Posterior vena cava (tissue), 2 donors: ENCODE data around the gene YY1. TPM values are rescaled to one million over a fixed set of nuclear protein-coding genes. Genes with fewer than 3 reads are reported as not detected.

Experiments
- DNase-seq: peaks from one replicate; pipeline ENCODE4 v3.0.0-alpha.2; 2020; ENCODE audit warnings: low spot score
- intact Hi-C, 2 donors: fragments of 100-400 bp; cut with DNase I; formaldehyde crosslinking; loops; one replicate each; pipeline versions ENCODE4 v1.14.1 to v1.14.2; 2022 to 2023
- total RNA-seq, 2 donors: library from RNA; stranded (reverse); fragmentation: NEBNext Ultra II Directional; extraction: Animal tissue kit (Norgen Biotek cat#: 25700); gene quantifications; one replicate each; pipeline ENCODE4 v1.2.1, GENCODE V29; 2021
- donor health status: DM: yes; HTN: yes; CAD: no.
- donor health status: DM: yes; HTN: yes; CAD: no.

Gene YY1
- total RNA-seq, 2 donors from 2014 or later, result 41.4 to 46.2 TPM

- peak; percentile 88 for DNase-seq
- intact Hi-C loops, result no loop called here
Observed at GRCh38 chr14:100239211-100239839, 381 bp downstream of the YY1 start.

- intact Hi-C loops, result loop anchor here in 1 of 2 donors (10.0 kb wide), 1 partner anchor 65 kb away; the partner anchor contains the start of gene SLC25A29
- peak; percentile 97 for DNase-seq
Observed at GRCh38 chr14:100239840-100240667, 1.1 kb downstream of the YY1 start.

- intact Hi-C loops, result loop anchor here in 1 of 2 donors (10.0 kb wide), 1 partner anchor 64 kb away; the partner anchor contains the start of gene SLC25A29
- DNase-seq, result no peak
Observed at GRCh38 chr14:100240668-100241032, 1.7 kb downstream of the YY1 start.

- DNase-seq, result no peak
- intact Hi-C loops, result loop anchor here in 1 of 2 donors (10.0 kb wide), 1 partner anchor 64 kb away; the partner anchor contains the start of gene SLC25A29
Observed at GRCh38 chr14:100241279-100241678, 2.3 kb downstream of the YY1 start.

- intact Hi-C loops, result loop anchor here in 1 of 2 donors (10.0 kb wide), 1 partner anchor 62 kb away; the partner anchor contains the start of gene SLC25A29
- DNase-seq, result no peak
Observed at GRCh38 chr14:100243020-100243419, 4.1 kb downstream of the YY1 start.

- DNase-seq, result no peak
- intact Hi-C loops, result loop anchor here in 1 of 2 donors (10.0 kb wide), 1 partner anchor 58 kb away; the partner anchor contains the start of gene SLC25A29
Observed at GRCh38 chr14:100246809-100247428, 8.0 kb downstream of the YY1 start.

GRCh38 chr14:100250732-100251465 lies 12.0 kb downstream of the YY1 start:
- DNase-seq, result no peak
- intact Hi-C loops, result no loop called here

- intact Hi-C loops, result no loop called here
- no peak for DNase-seq
Observed at GRCh38 chr14:100252684-100253083, 13.7 kb downstream of the YY1 start.

GRCh38 chr14:100256339-100256895 lies 17.5 kb downstream of the YY1 start:
- intact Hi-C loops, result no loop called here
- DNase-seq, result no peak

- no peak for DNase-seq
- intact Hi-C loops, result no loop called here
Observed at GRCh38 chr14:100261621-100262020, 22.7 kb downstream of the YY1 start.

GRCh38 chr14:100262545-100262944 lies 23.6 kb downstream of the YY1 start:
- intact Hi-C loops, result no loop called here

GRCh38 chr14:100263141-100263540 lies 24.2 kb downstream of the YY1 start:
- DNase-seq, result no peak
- intact Hi-C loops, result no loop called here

More at GRCh38 chr14:100262545-100262944, 23.6 kb downstream of the YY1 start:
- DNase-seq, result no peak

GRCh38 chr14:100267990-100268389 lies 29.0 kb downstream of the YY1 start:
- peak; percentile 38 for DNase-seq
- intact Hi-C loops, result no loop called here

GRCh38 chr14:100268591-100269207 lies 29.8 kb downstream of the YY1 start:
- intact Hi-C loops, result no loop called here
- DNase-seq, result no peak

- no peak for DNase-seq
- intact Hi-C loops, result no loop called here
Observed at GRCh38 chr14:100271247-100271939, 32.4 kb downstream of the YY1 start.

- DNase-seq, result no peak
- intact Hi-C loops, result no loop called here
Observed at GRCh38 chr14:100274250-100274649, 35.3 kb downstream of the YY1 start.

GRCh38 chr14:100275214-100275613 lies 36.3 kb downstream of the YY1 start:
- intact Hi-C loops, result no loop called here

GRCh38 chr14:100278702-100279101 lies 39.8 kb downstream of the YY1 start:
- DNase-seq, result peak; percentile 36
- intact Hi-C loops, result no loop called here

More at GRCh38 chr14:100275214-100275613, 36.3 kb downstream of the YY1 start:
- DNase-seq, result no peak
